ENCODE results near the gene SOX2.

The SOX2 gene

DNA sequence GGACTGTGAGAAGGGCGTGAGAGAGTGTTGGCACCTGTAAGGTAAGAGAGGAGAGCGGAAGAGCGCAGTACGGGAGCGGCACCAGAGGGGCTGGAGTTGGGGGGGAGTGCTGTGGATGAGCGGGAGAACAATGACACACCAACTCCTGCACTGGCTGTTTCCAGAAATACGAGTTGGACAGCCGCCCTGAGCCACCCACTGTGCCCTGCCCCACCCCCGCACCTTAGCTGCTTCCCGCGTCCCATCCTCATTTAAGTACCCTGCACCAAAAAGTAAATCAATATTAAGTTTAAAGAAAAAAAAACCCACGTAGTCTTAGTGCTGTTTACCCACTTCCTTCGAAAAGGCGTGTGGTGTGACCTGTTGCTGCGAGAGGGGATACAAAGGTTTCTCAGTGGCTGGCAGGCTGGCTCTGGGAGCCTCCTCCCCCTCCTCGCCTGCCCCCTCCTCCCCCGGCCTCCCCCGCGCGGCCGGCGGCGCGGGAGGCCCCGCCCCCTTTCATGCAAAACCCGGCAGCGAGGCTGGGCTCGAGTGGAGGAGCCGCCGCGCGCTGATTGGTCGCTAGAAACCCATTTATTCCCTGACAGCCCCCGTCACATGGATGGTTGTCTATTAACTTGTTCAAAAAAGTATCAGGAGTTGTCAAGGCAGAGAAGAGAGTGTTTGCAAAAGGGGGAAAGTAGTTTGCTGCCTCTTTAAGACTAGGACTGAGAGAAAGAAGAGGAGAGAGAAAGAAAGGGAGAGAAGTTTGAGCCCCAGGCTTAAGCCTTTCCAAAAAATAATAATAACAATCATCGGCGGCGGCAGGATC is at the start of gene SOX2:
TSS of gene SOX2 (plus strand) at position 601 of the 811 bp plus-strand sequence. CDS start 436 bp downstream, outside the sequence.
- in situ Hi-C loops (cut with HindIII; ENCODE audit: low sequenced_read_pairs) = no loop called here

DNA sequence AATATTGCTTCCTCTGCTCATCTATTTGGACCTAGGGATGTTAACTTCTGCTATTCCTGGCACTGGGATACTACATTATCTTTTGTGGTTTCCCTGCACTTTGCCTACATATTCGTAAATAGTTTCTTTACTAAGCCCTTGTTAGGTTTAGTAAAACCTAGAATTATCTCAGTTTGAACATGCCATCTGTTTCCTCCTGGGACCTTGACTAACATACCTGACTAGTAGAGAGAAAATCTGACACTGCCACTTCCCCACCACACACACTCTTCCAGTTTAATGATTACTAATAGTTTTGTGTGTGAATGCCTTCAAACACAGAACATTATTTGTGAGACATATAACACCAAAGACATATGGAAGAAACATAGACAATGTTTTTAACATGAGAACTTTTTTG is 28.2 kb upstream of the SOX2 start:
- in situ Hi-C loops (cut with HindIII; ENCODE audit: low sequenced_read_pairs) = no loop called here

DNA sequence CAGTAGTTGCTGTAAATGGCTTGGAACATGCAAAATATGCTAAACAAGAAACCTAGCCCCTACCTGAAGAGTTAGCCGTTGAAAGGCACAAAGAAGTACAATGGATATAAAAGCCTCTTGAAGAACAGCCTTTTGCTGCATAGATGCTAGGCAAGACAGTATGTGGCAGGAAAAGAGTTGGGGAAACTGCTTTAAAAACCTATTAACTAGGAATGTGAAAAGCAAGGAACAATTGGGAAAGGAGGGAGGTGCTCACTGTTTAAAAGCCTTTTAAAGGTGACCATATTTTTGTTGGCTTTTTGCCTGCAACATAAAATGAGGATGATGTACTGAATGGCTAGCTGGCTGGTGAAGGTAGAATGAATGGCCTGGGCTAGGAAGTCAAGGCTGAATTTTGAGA is 24.5 kb upstream of the SOX2 start:
- in situ Hi-C loops (cut with HindIII; ENCODE audit: low sequenced_read_pairs) = no loop called here

DNA sequence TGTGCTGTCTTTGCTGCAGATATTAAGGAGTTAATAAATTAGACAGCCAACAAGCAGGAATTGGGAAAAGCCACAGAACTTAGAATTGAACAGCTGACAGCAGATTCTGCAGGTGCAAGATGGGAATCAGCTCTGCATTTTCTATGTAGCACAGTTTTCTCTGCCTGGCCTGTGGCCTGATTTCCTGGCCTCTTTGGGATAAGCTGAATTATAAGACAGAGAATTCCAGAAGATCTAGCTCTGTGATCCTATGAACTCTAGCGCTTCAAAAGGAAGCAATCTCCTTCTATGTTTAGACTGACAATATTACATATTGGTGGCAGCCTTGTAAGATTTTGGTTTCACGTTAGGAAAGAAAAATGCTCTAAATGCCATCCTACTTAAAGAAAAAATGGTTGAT is 24.0 kb upstream of the SOX2 start:
- in situ Hi-C loops (cut with HindIII; ENCODE audit: low sequenced_read_pairs) = no loop called here

DNA sequence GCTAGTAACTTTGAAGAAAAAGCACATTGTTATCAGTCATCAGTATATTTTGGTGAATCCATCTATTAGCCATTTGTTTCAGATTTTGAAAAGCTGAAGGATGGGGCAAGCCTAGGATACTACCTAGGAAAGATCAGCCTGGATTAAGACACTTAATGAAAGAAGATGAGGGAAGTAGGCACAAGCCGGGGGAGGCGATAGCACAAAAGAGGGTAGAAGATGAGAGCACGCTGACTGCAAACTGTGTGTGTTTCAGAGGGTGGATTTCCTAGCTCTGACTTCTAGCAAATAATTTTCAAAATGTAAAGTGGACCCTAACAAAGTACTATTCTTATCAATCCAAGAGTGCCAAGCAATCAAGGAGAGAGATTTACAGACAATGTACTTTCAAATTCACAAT is 22.2 kb upstream of the SOX2 start:
- in situ Hi-C loops (cut with HindIII; ENCODE audit: low sequenced_read_pairs) = no loop called here

DNA sequence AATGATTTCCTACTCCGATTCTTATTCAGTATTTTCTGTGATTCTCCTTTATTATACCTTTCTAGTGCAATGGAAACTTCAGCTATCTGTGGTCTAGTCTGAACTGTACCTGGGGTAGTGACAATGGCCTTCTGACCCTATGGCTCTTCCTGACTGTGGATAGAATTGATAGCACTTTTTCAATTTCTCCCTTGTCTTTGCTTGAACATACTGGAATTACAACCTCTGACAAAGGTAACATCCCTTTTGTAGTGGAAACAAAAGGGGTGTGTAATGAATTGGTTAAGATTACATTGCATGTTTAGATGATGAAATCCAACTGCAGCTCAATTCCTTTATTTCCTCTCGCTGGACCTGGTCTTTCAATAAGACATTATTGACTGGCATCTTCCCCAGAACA is 21.0 kb upstream of the SOX2 start:
- in situ Hi-C loops (cut with HindIII; ENCODE audit: low sequenced_read_pairs) = no loop called here

DNA sequence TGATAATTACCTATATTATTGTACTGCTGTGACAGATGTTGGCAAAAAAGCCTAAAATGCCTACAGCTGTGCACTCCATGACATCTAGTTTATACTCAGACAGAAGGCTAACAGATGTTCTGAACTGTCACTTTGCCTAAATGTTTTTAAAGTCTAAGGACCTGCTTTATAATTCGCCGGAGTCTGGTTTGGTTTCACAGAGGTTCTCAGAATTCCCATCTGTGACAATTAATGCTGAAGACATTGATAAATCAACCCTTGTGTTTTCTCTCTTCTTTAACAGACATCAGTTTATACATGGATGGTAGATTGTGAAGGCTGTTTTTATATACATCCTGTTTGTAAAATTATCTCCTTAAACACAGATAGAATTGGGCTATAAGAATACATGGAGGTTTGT is 19.8 kb upstream of the SOX2 start:
- in situ Hi-C loops (cut with HindIII; ENCODE audit: low sequenced_read_pairs) = no loop called here

DNA sequence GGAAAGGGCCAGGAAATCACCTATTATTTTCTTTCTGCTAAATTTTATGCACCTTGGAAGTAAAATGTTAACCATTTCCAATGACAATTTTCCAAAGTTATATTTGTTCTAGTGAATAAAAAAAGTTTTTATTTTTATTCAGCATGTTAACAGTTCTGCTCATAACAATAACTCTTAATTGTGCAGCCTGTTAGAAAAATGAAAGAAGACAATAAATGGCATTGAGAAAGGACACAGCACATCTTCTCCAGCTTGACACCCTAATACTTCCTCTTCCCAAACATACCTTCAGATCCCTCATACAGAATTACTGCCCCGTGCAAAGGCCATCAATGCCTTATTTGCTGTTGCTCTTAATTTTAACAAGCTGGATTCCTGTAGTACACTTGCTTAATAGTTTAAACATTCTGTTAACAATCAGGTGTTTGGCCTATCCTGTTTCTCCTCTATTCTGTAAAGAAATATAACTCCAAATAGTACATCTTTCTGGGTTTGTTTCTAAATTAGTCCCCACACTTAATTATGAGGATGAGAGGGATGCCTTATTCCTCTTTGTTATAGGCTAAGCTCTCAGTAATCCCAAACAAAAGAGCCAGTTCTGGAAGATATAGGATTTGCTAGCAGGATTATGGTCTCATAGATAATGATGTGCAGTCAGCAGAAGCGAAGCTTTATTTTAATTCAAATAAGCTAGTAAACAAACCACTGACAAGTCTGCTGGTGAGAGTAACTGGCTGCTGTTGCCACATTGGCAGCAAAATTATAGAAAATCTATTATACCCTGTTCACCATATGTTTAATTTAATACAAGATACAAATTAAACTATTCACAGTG is 19.2 kb upstream of the SOX2 start:
- in situ Hi-C loops (cut with HindIII; ENCODE audit: low sequenced_read_pairs) = no loop called here

DNA sequence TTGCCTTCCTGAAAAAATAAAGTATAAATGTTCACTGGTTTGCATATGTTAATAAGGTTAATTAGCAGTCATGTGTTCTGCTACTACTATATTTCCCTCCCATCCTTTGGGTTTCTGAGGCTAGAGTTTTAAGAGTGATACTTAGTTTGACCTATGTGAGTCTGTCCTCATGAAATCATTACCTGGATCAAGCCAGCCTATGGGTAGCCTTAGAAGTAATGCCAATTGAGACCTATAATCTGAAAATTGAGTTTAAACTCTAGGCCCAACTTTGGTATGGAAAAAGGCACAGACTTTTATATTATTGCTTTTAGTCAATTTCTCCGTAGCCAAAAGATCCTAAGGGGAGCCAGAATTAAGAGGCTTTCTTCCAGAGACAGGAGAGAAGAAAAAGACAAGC is 18.4 kb upstream of the SOX2 start:
- in situ Hi-C loops (cut with HindIII; ENCODE audit: low sequenced_read_pairs) = no loop called here

DNA sequence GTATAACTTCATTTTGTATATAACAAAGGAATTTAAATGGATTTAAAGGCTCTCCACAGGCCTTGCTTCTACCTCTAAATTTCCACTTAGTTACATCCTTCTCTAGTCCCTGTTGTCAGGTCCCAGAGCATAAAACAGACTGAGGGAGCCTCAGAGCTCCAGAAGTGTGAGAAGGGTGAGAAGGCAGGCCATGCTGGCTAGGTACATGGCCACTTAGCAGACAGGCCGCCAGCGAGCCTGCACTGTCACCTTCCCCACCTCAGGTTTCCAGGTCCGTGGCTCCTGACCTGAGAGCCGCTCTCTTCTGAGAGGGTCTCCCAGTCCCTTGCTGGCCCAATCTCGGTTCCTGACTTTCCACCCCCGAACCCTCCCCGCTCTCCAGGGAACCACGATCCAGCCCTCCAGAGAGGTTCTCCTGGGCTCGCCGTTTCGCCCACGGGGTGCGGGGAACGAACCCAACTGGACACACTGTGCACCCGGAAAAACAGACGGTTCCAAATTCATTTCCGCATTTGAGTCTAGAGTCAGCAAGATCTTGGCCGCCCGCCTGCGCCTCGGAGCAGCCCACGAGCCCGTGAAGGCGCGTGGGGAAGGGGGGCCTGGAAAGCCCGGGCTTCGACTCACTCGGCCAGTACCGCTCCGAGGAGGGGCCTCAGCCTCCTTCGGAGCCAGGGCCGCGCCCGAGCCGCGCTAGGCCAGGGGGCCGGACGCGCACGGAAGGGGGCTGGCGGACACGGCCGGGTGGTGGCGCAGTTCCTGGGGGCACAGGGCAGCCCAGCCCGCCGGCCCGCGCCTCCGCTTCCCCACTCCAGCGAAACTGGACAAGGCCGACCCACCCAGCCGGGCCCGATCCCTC is 16.7 kb upstream of the SOX2 start:
- in situ Hi-C loops (cut with HindIII; ENCODE audit: low sequenced_read_pairs) = no loop called here

DNA sequence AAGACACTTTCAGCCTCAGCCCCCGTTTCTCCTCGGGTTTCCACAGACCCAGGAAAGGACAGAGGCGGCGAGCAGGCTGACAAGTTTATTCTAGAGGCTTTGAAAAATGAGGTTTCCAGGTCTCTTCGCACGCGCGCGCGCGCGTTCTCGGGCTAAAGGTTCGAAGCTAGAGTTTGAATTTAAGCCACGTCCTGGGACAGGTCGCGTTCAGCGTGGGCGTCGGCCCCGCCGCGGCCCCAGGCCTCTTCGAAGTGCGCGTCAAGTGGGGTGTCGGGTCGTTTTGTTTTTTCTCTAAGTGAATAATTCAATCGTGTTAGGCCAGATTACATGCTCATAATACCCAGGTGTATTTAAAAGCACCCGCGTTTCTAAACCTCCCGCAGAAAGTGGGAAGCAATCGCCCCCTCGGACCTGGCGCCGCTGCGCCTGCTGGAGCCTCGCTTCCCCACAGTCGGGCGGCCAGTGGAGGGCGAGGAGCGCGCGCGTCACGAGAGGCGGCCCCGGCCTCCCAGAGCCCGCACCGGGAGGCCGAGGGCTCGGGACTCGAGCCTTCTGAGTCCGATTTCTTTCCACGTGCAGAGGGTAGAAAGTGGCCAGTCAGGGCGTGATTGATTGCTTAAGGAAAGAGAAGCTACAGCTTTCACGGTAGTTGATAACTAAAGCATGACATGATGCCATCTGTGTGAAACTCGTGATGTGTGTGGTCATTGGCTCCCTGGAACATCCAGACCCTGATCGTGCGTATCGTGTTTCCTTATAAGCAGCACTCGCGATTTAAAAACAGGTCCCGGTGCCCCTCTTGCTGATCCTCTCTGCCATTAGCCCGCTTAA is 15.8 kb upstream of the SOX2 start:
- in situ Hi-C loops (cut with HindIII; ENCODE audit: low sequenced_read_pairs) = no loop called here

DNA sequence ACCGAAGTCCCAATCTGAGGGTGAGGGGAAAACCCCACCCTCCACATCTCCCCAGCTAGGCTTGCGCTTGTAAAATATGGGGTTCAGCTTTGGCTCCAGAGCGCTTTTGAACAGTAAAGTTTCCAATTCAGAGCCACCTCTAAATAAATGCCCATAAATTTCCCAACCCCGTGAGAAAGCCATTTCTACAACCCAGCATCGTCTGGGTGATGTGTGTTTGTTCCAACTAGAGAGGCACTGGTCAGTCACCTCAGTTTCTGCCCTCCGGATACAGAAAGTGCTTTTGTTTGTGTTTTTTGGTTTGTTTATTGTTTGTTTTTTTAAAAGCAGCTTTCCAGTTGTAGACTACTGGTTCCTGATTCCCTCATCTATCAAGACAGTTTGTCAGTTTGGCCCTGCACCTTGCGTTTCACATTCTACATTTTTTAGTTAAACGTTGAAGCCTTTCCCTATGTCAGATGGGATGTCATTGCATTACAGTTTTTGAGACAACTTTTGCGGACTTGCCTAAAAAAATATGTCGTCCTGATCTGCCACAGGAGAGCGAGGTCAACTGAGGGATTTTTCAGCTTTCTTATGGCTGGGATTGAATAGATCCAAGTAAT is 15.0 kb upstream of the SOX2 start:
- in situ Hi-C loops (cut with HindIII; ENCODE audit: low sequenced_read_pairs) = no loop called here

DNA sequence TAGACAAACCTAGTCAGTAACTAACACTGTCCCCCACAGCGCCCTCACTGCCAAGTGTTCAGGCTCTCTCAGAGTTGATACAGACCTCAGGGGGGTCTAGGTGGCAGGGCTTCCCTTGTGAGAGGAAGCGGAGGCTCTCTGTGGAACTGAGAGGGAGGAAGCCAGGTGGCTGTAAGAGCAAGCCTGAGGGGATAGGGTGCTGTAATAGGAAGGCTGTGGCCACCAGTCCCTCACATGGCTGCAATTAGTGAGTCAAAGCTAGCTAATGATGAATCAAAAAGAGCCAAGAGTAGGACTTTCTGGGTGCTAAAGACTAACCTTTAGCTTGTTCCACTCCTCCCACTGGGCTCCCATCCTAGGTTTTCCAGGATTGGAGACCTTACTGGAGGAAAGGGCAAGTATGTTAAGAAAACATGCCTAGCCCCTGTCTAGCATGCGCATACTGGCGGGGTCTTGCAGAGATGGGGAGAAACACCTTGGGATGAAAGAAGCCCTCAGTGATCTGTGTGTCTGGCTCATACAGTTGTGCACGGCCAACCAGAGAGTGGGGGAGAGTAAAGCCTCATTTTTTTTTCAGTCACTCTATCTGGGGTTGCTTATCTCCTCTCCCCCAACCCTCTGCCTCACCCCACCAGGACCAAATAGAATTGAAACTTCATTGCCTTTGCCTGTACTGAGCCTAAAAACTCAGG is 13.3 kb upstream of the SOX2 start:
- in situ Hi-C loops (cut with HindIII; ENCODE audit: low sequenced_read_pairs) = no loop called here

DNA sequence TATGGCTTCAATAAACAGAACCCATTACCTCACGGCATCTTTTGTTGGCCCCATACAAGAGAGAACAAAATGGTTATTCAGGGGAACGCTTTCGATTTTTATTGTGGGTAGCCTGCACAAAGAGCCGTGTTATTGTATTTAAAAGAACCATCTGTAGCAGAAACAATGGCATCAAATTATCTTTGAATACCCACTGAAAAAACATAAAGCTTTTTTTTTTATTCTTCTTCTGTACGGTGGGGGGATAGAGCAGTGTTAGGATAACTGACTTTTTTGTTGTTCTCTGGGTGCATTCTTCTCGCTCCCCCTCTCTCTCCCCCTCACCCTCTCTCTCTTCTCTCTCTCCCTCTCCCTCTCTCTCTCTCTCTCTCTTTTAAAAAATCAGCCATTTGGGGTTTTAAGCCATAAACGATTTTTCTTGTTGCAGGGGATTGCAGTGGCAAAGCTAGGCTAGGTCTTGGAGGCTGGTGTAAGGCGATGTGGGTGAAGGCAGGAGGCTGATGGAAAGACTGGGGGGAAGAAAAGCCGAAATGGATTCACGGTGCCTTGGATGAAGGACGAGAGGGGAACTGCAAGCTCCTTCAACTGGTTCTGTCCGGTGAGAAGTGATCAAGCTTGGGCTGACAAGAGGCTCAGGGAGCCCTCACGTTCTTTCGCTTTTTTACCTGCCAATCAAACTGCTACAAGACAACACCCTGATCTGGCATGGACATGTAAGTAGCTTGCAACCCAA is 12.4 kb upstream of the SOX2 start:
- in situ Hi-C loops (cut with HindIII; ENCODE audit: low sequenced_read_pairs) = no loop called here

DNA sequence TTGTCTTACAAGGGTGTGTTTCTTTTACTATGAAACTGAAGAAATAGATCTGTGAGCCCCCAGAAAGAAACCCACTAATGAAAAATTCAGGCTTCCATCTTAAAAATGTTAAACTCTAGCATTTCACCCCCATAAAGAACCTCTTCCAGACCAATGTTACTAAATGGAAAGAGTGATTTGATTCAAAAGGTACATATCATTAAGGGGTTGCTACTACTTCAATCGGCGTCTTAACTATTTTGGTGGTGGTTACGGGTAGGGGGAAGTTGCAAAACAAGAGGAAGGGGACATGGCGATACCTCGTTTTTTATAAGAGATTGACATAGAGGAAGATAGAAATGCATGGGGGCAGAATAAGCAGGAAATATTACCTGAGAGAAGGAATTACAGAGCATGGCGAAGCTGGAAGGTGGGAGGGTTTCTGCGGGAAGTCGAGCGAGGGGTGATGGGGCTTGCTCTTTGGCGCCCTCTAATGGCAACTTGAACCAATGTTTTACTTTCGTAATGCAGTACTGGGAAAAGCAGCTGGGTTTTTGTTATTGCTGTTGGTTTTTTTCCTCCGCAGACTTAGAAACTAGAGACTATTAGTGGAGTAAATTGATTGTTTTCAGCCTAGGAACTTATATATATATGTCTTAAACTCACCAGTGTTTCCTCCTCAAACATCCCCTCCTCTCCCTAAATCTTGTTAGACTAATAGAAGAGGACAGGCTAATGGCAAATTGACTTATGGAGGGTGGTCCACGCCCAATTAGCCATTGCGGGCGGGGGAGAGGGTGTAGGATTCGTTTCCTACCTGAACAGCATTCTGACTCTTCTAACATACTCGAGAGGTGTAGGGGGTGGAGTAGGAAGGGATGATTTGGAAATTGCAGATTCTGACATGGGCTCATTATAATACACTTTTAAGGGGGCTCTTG is 11.3 kb upstream of the SOX2 start:
- in situ Hi-C loops (cut with HindIII; ENCODE audit: low sequenced_read_pairs) = no loop called here

DNA sequence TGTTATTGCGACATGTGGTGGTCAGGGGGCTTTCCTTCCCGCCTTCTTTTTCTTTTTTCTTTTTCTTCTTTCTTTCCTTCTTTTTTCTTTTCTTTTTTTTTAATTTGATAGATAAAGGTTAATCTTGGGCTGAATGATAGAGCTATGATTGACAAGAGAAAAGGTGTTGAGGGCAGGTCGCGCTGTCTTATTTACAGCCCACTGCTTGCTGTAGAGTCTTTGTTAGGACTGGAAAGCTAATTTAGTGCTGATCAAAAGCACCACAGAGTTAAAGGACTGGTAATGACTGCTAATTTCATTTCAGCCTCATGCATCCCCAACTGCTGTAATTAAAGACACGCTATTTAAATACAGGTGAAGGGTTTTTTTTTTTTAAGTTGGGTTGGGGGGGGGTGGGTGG is 10.6 kb upstream of the SOX2 start:
- in situ Hi-C loops (cut with HindIII; ENCODE audit: low sequenced_read_pairs) = no loop called here

DNA sequence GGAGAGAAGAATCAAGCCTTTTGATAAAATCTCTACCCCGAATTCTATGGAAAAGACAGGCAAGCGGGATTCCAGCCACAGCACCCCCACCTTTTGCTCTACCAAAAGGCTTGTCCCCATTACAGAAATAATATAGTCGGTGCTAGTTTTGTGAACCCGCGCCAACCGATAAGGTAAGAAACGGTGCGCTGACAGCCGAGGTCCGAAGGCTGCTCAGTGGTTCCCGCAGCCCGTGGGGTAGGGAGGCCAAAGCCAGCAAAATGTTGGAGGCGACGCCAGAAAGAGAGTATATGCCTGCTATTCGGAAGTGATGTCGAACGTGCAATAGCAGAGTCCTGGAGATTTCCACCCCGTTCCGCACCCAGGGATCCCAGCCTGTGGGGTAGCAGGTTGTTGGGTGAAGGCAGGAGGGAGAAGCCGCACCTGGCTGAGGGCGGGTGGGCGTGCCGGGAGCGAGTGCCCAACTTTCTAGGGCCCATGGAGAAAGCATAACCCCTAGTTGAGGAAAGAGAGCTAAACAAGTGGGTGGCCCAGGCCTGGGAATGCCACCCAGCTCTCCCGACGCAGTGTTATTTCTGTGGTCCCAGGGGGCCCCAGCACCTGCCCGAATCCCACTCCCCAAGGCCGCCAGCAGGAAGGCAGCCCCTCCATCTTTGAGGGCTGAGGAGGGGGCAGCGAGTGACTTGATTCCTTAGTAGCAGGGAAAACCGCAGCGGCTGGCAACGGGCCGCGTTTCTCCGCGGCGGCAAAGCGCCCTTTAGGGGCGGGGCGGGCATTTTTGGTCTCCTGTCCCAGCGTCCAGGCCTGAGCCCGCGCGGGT is 7.9 kb upstream of the SOX2 start:
- in situ Hi-C loops (cut with HindIII; ENCODE audit: low sequenced_read_pairs) = no loop called here
